C4-2B (cell line): Measurements from ENCODE around the gene INF2.

Experiments
- ZFX ChIP-seq: fragments of 450-650 bp; IDR thresholded peaks from 2 replicates; pipeline ENCODE4 v1.6.1; 2017
- TF ChIP-seq, protein P1 (sequence below): fragments of 450-650 bp; conservative IDR thresholded peaks from 2 replicates; pipeline ENCODE4 v1.5.1; 2017; ENCODE audit warnings: mild to moderate bottlenecking

DNA sequence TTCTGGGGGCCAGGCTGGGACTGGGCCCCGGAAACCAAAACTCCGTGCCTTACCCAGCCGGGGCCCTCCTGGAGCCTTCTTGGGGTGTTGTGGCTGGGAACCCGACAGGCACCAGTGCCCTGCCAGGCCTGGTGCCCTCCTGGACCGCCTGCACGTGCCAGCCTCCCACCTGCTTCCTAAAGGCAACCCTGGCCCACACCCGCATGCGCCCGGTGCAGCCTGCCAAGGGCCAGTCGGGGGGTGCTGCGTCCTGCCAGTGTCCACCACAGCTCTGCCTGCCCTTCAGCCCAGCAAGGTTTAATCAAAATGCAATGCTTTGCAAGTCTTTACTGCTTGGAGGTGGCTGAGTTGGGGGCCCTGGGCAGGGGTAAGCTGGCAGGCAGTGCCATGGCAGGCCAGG, 29.5 kb downstream of the INF2 start:
- TF ChIP-seq, protein P1, sequence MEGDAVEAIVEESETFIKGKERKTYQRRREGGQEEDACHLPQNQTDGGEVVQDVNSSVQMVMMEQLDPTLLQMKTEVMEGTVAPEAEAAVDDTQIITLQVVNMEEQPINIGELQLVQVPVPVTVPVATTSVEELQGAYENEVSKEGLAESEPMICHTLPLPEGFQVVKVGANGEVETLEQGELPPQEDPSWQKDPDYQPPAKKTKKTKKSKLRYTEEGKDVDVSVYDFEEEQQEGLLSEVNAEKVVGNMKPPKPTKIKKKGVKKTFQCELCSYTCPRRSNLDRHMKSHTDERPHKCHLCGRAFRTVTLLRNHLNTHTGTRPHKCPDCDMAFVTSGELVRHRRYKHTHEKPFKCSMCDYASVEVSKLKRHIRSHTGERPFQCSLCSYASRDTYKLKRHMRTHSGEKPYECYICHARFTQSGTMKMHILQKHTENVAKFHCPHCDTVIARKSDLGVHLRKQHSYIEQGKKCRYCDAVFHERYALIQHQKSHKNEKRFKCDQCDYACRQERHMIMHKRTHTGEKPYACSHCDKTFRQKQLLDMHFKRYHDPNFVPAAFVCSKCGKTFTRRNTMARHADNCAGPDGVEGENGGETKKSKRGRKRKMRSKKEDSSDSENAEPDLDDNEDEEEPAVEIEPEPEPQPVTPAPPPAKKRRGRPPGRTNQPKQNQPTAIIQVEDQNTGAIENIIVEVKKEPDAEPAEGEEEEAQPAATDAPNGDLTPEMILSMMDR = no peak
- no peak for TF ChIP-seq ZFX
